GM12872 (cell line): ENCODE results near the gene DTX4.

ENCODE experiments used
- TF ChIP-seq, protein P1 (sequence below): IDR thresholded peaks from 3 replicates; pipeline ENCODE4 v1.5.1; 2011; ENCODE audit warnings: low read depth, mild to moderate bottlenecking, low read length, moderate library complexity; ENCODE audit not compliant: insufficient read depth

DTX4 gene

DNA sequence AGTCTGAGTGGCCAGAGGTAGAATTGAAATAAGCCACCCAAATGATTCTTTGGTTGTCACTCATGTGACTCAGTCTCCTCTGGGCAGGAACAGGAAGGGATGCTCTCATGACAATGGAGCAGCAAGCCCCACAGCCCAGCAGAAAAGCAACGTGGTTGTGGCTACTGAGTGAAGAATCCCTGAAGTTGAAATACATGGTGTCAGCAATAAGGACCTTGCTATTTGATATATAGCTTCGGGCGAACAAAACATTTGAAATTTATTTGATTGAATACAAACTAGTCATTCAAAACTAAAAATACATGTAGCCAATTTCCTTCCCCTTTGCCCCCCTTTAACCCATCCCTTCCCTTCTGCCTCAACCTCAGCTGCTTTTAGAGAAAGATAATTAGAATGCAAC, 14.5 kb upstream of the DTX4 start:
- TF ChIP-seq, protein P1, sequence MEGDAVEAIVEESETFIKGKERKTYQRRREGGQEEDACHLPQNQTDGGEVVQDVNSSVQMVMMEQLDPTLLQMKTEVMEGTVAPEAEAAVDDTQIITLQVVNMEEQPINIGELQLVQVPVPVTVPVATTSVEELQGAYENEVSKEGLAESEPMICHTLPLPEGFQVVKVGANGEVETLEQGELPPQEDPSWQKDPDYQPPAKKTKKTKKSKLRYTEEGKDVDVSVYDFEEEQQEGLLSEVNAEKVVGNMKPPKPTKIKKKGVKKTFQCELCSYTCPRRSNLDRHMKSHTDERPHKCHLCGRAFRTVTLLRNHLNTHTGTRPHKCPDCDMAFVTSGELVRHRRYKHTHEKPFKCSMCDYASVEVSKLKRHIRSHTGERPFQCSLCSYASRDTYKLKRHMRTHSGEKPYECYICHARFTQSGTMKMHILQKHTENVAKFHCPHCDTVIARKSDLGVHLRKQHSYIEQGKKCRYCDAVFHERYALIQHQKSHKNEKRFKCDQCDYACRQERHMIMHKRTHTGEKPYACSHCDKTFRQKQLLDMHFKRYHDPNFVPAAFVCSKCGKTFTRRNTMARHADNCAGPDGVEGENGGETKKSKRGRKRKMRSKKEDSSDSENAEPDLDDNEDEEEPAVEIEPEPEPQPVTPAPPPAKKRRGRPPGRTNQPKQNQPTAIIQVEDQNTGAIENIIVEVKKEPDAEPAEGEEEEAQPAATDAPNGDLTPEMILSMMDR, result no peak

DNA sequence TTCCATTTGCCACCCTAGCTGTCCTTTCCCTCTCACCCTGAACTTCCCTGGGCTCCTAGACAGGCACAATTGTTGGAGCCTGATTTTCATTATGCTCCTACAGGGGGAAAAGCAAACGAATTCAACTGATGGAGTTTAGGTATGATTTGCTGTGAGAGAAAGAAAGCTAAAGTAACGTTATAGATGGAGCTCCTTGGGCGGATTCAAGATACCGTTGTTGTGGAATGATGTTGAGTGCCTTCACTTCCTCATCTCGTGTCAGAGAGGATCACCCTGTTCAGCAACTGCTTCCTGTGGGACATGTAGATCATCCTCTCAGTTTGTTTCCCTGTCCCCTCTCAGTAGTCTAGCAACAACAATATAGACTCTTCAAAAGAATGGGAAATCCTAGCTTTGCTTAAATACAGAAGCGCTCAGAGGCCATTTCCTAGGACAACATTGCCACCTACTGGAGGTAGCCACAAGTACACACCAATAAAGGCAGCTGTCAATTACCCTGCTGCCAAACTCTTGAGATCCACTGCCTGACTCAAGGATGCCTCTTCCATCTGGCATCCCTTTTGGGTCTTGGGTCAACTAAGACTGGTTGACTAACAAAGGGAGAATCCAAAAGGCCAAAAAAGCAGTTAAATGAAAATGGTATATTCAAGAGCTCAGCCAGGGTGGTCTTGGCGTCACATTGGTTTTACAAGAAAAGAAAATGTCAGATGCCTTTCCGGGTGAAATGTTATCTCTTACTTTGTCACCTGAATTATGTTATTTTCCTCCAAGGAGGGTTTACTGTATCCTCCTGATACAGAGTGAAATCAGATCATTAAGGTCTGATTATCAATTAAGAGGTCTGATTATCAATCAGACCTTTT, 13.5 kb upstream of the DTX4 start:
- TF ChIP-seq, protein P1, result peak; percentile 83

DNA sequence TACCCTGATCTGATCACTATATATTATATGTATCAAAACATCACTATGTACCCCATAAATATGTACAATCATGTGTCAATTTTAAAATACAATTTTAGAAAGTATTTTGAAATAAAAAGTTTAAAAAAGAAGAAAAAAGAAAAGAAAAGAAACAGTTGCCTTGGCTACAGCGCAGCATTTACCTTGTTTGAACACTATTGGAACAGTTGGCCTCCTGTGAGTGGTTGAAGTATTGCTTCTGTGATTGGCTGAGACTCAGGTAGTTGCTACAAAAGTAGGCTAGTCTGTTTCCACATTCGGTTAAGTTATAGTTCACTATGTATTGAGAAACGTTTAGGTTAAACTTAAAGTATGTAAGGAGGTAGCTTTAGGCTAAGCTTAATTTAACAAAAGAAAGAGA, 7.9 kb upstream of the DTX4 start:
- TF ChIP-seq, protein P1, result no peak

DNA sequence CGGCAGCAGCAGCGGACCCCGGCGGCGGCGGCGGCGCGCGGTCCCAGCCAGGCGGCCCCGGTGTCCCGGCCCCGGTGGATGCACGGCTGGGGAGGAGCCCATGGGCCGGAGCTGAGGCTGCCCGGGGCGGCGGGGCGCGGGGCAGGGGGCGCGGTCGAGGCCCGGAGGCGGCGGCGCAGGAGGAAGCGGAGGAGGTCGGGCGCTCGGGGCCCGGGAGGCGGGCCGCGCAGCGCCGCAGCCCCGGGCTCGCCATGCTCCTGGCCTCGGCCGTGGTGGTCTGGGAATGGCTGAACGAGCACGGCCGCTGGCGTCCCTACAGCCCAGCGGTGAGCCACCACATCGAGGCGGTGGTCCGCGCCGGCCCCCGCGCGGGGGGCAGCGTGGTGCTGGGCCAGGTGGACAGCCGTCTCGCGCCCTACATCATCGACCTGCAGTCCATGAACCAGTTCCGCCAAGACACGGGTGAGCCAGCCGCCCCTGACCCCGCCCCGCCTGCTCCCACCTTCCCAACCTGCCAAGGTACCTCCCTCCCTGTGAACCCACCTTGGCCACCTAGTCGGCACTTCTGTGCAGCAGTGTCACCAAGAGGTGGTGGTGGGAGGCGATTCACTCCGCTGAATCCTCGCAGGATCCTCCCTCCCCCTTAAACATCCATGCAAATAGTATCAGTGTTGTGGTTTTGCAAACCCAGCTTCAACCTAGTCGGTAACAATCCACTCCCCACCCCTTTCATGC, 580 bp downstream of the DTX4 start:
- TF ChIP-seq, protein P1, result no peak

DNA sequence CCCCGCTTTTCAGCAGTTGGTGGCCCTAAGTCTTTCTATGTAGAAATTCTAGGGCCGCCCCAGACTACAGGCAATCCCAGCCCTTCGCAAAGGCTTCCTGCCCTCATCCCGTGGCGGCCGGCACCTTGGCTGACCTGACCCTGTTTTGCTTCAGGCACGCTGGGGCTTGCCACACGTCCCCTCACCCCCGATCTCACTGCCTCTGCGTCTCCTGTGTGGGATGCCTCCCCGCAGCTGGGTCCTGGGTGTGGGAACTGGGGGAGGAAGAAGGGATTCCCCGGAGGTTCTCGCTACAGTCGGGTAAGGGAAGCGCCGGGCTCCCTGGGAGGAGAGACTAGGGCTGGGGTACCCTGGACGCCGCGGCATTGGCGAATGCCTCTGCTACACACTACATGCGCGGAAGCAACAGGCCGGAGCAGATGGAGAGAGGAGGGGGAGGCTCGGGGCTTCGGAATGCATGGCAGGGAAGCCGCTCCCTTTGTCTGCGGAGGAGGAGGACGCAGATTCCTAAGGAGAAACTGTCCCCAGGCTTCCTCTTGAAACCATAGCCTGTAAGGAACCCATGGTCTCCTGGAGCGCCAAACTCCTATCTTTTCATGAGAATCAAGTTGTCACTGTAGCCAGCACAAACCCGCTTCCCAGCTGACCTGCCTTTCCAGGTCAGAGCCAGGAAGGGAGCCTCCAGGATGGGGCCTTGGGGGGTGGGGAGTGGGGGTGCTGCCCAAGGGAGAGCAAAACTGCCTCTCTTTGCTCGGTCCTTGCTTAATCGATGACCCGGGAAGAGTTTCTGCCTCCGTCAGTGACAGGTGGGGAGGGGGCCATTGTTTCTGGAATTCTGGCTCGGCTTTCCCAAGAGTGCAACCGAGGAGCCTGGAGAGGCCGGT, 1.4 kb downstream of the DTX4 start:
- TF ChIP-seq, protein P1, result no peak

DNA sequence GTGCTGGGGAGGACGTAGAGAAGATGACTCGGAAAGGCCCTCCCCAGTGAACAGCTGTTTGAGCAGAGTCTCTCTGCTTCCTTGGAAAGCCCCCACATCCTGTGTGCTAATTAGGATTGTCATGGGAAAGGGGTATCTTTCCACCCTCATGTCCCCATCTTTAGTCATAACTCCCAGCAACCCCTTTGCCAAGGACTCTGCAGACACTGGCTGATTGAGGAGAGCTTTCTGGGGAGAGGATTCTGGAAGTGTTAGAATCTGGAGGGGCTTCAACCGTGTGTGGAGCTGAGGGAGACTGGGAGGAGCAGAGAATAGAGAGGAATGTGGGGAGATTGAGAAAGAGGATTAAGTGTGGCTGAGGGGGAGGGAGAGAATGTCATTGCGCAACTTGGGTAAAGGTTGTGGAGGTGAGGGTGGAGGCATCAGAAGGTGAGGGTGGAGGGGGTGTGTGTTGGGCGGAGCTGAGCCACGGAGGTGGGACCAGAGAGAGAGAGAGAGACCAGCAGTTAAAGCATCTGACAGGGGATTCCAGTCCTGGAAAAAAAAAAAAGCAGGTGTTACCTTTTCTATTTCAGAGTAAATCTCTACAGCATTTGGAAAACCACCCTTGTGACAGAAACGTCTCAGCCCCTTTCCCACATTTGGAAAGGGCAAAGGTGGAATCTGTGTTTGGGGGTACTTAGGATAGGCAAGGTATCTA, 2.2 kb downstream of the DTX4 start:
- TF ChIP-seq, protein P1, result no peak
